Astrocyte of the spinal cord (primary cell): ENCODE measurements around the gene IL2RA.
"Not testable (repeated sequence)": the region's sequence is repeated elsewhere in the genome, so short reads cannot be mapped to it uniquely, and the experiment has no call there.

Experiments
- DNase-seq: peaks from one replicate; pipeline ENCODE4 v3.0.0; 2011; ENCODE audit warnings: low read depth, low spot score
- H3K4me3 ChIP-seq: 2 replicates; pipeline ENCODE4 v1.5.1; 2011; ENCODE audit warnings: low read depth, mild to moderate bottlenecking, low read length, moderate library complexity
- CTCF ChIP-seq: IDR thresholded peaks from 2 replicates; pipeline ENCODE4 v1.5.1; 2012; ENCODE audit warnings: low read depth, mild to moderate bottlenecking, low read length, inconsistent platforms
- in situ Hi-C: cut with HindIII; loops from 2 replicates; pipeline ENCODE4 v1.10.0; 2017; ENCODE audit warnings: low sequenced_read_pairs

The IL2RA gene

GRCh38 chr10:6068422-6068821 is 6.3 kb upstream of the IL2RA start:
- in situ Hi-C loops, result no loop called here
- DNase-seq, result no peak
- TF ChIP-seq CTCF, result no peak
- H3K4me3 ChIP-seq, result no peak overlapping the region

- in situ Hi-C loops, result no loop called here
- no peak for TF ChIP-seq CTCF
- H3K4me3 ChIP-seq, result no peak overlapping the region
- no peak for DNase-seq
Measured at GRCh38 chr10:6068006-6068405, 5.8 kb upstream of the IL2RA start.

- no peak overlapping the region for H3K4me3 ChIP-seq
- DNase-seq, result no peak
- in situ Hi-C loops, result no loop called here
- no peak for TF ChIP-seq CTCF
Measured at GRCh38 chr10:6067457-6067856, 5.3 kb upstream of the IL2RA start.

- TF ChIP-seq CTCF, result no peak
- DNase-seq, result no peak
- H3K4me3 ChIP-seq, result no peak overlapping the region
- in situ Hi-C loops, result no loop called here
Measured at GRCh38 chr10:6065835-6066234, 3.7 kb upstream of the IL2RA start.

GRCh38 chr10:6065406-6065805 is 3.2 kb upstream of the IL2RA start:
- H3K4me3 ChIP-seq, result no peak overlapping the region
- DNase-seq, result no peak
- no peak for TF ChIP-seq CTCF
- in situ Hi-C loops, result no loop called here

- in situ Hi-C loops, H3K4me3 ChIP-seq, DNase-seq: not testable (repeated sequence)
Measured at GRCh38 chr10:6064726-6065125, 2.6 kb upstream of the IL2RA start.

- DNase-seq, result no peak
Measured at GRCh38 chr10:6064119-6064518, 2.0 kb upstream of the IL2RA start.

More at GRCh38 chr10:6064119-6064518, 2.0 kb upstream of the IL2RA start:
- TF ChIP-seq CTCF, result no peak
- H3K4me3 ChIP-seq, result no peak overlapping the region
- in situ Hi-C loops, result no loop called here
